ENCODE results near the gene DCST1. TPM values are rescaled to one million over a fixed set of nuclear protein-coding genes. Genes with fewer than 3 reads are reported as not detected.

DCST1 gene
- total RNA-seq, 1 experiment from 2014 or later: 0.32 TPM

GRCh38 chr1:154999571-155000410 lies 33.8 kb upstream of the DCST1 start (continued):
- TF ChIP-seq ZBTB33 (IDR thresholded peaks at IDR 0.05; ENCODE audit: extremely low read depth, insufficient replicate concordance, low read length): no peak

- Histone ChIP-seq H3K79me2 (ENCODE audit: insufficient read depth, low read length) (peaks cover 28% of the 10 kb centered on the region), H3K4me2 (ENCODE audit: low read length) (peak overlapping the region; percentile 96), H3K4me1 (ENCODE audit: control insufficient read depth in 1 of 2, insufficient read depth in 2 of 2, low read length in 2 of 2) (peaks cover 27 to 60% of the 10 kb centered on the region in 2 experiments), H4K20me1 (ENCODE audit: insufficient read depth) (no peaks in the 10 kb centered on the region), H2AFZ (ENCODE audit: low read depth, low read length, poor library complexity, severe bottlenecking) (no peak overlapping the region), H3K27me3 (ENCODE audit: insufficient read depth, low read length) (no peaks in the 10 kb centered on the region), H3K36me3 (ENCODE audit: control insufficient read depth in 1 of 2, insufficient read depth in 2 of 2, low read length in 2 of 2) (no peaks in the 10 kb centered on the region), H3K27ac (ENCODE audit: low read depth, low read length) (peak overlapping the region; percentile 99), H3K4me3 (replicated peaks in 1 of 2; ENCODE audit: low read depth in 1 of 2, low read length in 2 of 2) (peak overlapping the region; percentile 85 to 98), H3K9me3 (ENCODE audit: control insufficient read depth in 1 of 2, insufficient read depth in 1 of 2, low read depth in 1 of 2, low read length in 2 of 2) (no peaks in the 10 kb centered on the region), H3K9ac (ENCODE audit: low read length) (peak overlapping the region; percentile 91), H3K9me2 (ENCODE audit: insufficient read depth) (no peaks in the 10 kb centered on the region)
- DNase-seq (ENCODE audit: low read depth, low spot score): no peak
- ChIA-PET POLR2A (interaction anchor here (1.1 to 2.5 kb wide), 6 partner anchors 13 to 30 kb away, joined by 3 to 22 read pairs (median 4); partner anchors contain the start of genes FLAD1 and SHC1), CTCF (interaction anchor here (1.1 to 2.6 kb wide), 9 partner anchors 11 to 556 kb away, joined by 3 to 25 read pairs (median 7); partner anchors contain the start of genes FLAD1 and PYGO2), RAD21 (ENCODE audit: low non-redundant PET in 1 of 2, low total read pairs in 2 of 2, uncharacterized antibody in 2 of 2, unreplicated experiment in 2 of 2) (interaction anchor here in 1 of 2 experiments (0.7 to 1.7 kb wide), 2 partner anchors 30 to 39 kb away, joined by 3 to 5 read pairs; partner anchors contain the start of gene PYGO2)
- peak; percentile 1 for ATAC-seq
- no TSS peak for BruUV-seq (replicated peaks)
- intact Hi-C loops (cut with micrococcal nuclease): loop anchor here (5.0 kb wide), 1 partner anchor 52 kb away; the partner anchor contains the start of gene ADAM15
- TF ChIP-seq FOSL1 (IDR thresholded peaks at IDR 0.05; ENCODE audit: low read depth) (no peak), ELF1 (IDR thresholded peaks at IDR 0.05; ENCODE audit: borderline replicate concordance, low read depth) (no peak), POLR2A (IDR thresholded peaks at IDR 0.05; ENCODE audit: borderline replicate concordance, extremely low read depth, insufficient read depth, insufficient read length) (no peak), CTCF (IDR thresholded peaks at IDR 0.05 in 2 of 3, conservative IDR thresholded peaks at IDR 0.05 in 1 of 3; ENCODE audit: borderline replicate concordance in 1 of 3, insufficient read depth in 1 of 3, low read depth in 2 of 3, low read length in 2 of 3) (no peak), YY1 (IDR thresholded peaks at IDR 0.05; ENCODE audit: extremely low read depth, insufficient replicate concordance, low read depth, low read length) (no peak), EZH2 (IDR thresholded peaks at IDR 0.05) (no peak), RAD21 (IDR thresholded peaks at IDR 0.05; ENCODE audit: low read depth) (no peak), ZFX (IDR thresholded peaks at IDR 0.05) (no peak), CEBPB (IDR thresholded peaks at IDR 0.05; ENCODE audit: low read depth) (no peak), CBX3 (IDR thresholded peaks at IDR 0.05; ENCODE audit: low read depth) (no peak), REST (IDR thresholded peaks at IDR 0.05; ENCODE audit: low read depth) (no peak), POLR2AphosphoS5 (IDR thresholded peaks at IDR 0.05; ENCODE audit: low read depth, low read length) (no peak), SIN3A (IDR thresholded peaks at IDR 0.05; ENCODE audit: low read depth) (no peak), SP1 (IDR thresholded peaks at IDR 0.05; ENCODE audit: low read depth) (no peak), JUND (IDR thresholded peaks at IDR 0.05) (no peak)
Observed at GRCh38 chr1:155000411-155000725, 33.3 kb upstream of the DCST1 start.
